G401 (cell line): Measurements from ENCODE around the gene GPAM. TPM values are rescaled to one million over a fixed set of nuclear protein-coding genes. Genes with fewer than 3 reads are reported as not detected.
A peak's percentile ranks its signal among the peaks of the same experiment; 100 is the strongest.
"Not testable (repeated sequence)": the region's sequence is repeated elsewhere in the genome, so short reads cannot be mapped to it uniquely, and the experiment has no call there.

ENCODE experiments used
- DNase-seq: peaks from one replicate; pipeline ENCODE4 v3.0.0-alpha.2; 2015; ENCODE audit warnings: low spot score
- in situ Hi-C: cut with HindIII; loops from 2 replicates; pipeline ENCODE4 v1.10.0; 2016; ENCODE audit warnings: low sequenced_read_pairs, mixed read lengths
- total RNA-seq: library from RNA; depleted of rRNA; stranded (reverse); fragments of >200 nt; shearing (Covaris generic); gene quantifications from 2 replicates; pipeline ENCODE4 v1.2.3, GENCODE V29; 2014; rRNA removed

GPAM gene
- total RNA-seq = 11.1 and 18.1 TPM in 2 replicates

- in situ Hi-C loops = no loop called here
- DNase-seq = peak; percentile 90
These were observed at the start of gene GPAM for GRCh38 chr10:112183329-112184051. GPAM (minus strand) TSS chr10:112183765; CDS start chr10:112181784, 1,981 bp downstream.

- DNase-seq = no peak
- in situ Hi-C loops = no loop called here
These were observed 49.1 kb upstream of the GPAM start for GRCh38 chr10:112232670-112233069.

GRCh38 chr10:112231602-112232400 lies 48.2 kb upstream of the GPAM start:
- in situ Hi-C loops = no loop called here
- no peak for DNase-seq

GRCh38 chr10:112230325-112230988 lies 46.9 kb upstream of the GPAM start:
- in situ Hi-C loops = no loop called here
- no peak for DNase-seq

GRCh38 chr10:112229901-112230300 lies 46.3 kb upstream of the GPAM start:
- in situ Hi-C loops = no loop called here
- DNase-seq = no peak

GRCh38 chr10:112229096-112229495 lies 45.5 kb upstream of the GPAM start:
- in situ Hi-C loops = no loop called here
- no peak for DNase-seq

GRCh38 chr10:112228366-112229088 lies 45.0 kb upstream of the GPAM start:
- in situ Hi-C loops = not testable (repeated sequence)

GRCh38 chr10:112227331-112227987 lies 43.9 kb upstream of the GPAM start:
- no peak for DNase-seq
- in situ Hi-C loops = no loop called here

More at GRCh38 chr10:112228366-112229088, 45.0 kb upstream of the GPAM start:
- not testable (repeated sequence) for DNase-seq

- in situ Hi-C loops = no loop called here
- no peak for DNase-seq
These were observed 43.1 kb upstream of the GPAM start for GRCh38 chr10:112226439-112227248.

- in situ Hi-C loops = no loop called here
- DNase-seq = no peak
These were observed 42.3 kb upstream of the GPAM start for GRCh38 chr10:112225771-112226438.

GRCh38 chr10:112224933-112225529 lies 41.5 kb upstream of the GPAM start:
- in situ Hi-C loops = no loop called here
- DNase-seq = no peak

- in situ Hi-C loops = no loop called here
- DNase-seq = no peak
These were observed 40.2 kb upstream of the GPAM start for GRCh38 chr10:112223725-112224124.

GRCh38 chr10:112222799-112223198 lies 39.2 kb upstream of the GPAM start:
- in situ Hi-C loops = no loop called here
- DNase-seq = no peak

- DNase-seq = no peak
- in situ Hi-C loops = no loop called here
These were observed 38.0 kb upstream of the GPAM start for GRCh38 chr10:112221545-112221944.

- DNase-seq = no peak
These were observed 35.4 kb upstream of the GPAM start for GRCh38 chr10:112218960-112219359.

GRCh38 chr10:112218036-112218390 lies 34.4 kb upstream of the GPAM start:
- in situ Hi-C loops = no loop called here
- no peak for DNase-seq

More at GRCh38 chr10:112218960-112219359, 35.4 kb upstream of the GPAM start:
- in situ Hi-C loops = no loop called here

GRCh38 chr10:112217386-112218035 lies 33.9 kb upstream of the GPAM start:
- in situ Hi-C loops = no loop called here
- DNase-seq = no peak
